Activated T-helper 9 cell treated with anti-CD3 and anti-CD28 coated beads, Interleukin-2, amount 50 U/mL, for 16 hours (primary cell): Measurements from ENCODE around the gene LRIG1.

Source experiments
- DNase-seq: peaks from one replicate; pipeline ENCODE4 v3.0.0-alpha.2; 2020; ENCODE audit warnings: low read depth

LRIG1 gene

GRCh38 chr3:66443118-66443803, 57.6 kb downstream of the LRIG1 start:
- no peak for DNase-seq

GRCh38 chr3:66442254-66443117, 58.3 kb downstream of the LRIG1 start:
- DNase-seq = no peak

GRCh38 chr3:66441692-66442091, 59.1 kb downstream of the LRIG1 start:
- DNase-seq = no peak

- no peak for DNase-seq
Measured at GRCh38 chr3:66441129-66441528, 59.7 kb downstream of the LRIG1 start.

GRCh38 chr3:66439666-66440344, 61.0 kb downstream of the LRIG1 start:
- no peak for DNase-seq

DNA sequence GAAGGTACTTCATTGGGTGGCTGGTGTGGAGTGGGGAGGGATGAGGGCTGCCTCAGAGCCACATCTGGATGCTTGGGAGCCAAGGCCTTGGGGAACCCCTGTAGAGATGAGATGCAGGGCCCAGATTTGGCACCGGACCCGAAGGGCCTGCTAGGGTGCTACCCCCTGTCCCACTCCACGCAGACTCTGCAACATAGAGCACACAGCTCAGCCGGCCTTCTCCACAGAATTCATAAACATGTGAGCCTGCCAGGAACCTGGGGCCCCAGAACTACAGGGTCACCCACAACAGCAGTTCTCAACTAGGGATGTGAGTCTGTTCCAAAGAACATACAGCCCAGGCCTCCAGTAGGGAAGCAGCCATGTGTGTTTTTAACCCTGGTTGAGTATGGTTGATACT, 62.8 kb downstream of the LRIG1 start:
- no peak for DNase-seq

DNA sequence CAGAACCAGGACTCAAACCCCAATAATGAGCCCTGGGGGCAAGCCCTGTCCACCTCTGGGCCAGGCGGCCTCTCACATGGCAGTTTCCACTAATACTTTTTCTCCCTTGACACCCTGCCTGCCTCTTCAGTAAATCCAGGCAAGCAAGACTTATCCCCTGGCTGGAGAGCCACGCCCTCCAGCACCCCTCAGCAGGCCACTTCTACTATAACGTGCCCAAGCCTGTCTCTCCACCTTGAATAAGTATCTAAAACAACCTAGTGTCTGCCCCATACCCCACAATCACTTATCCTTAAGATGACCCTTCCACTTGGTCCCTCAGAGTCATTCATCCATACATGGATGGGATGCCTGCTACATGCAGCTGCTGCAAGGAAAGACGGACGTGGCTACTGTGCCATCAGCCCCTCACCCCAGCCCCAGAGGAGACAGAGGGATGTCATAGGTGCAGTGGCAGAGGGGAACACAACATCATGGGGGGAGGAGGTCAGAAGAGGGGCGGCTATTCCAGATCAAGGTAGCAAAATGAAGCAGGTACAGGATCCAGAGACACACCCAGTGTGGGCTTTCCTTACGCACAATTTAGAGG, 63.4 kb downstream of the LRIG1 start:
- no peak for DNase-seq

GRCh38 chr3:66435989-66436388, 64.8 kb downstream of the LRIG1 start:
- DNase-seq = no peak

GRCh38 chr3:66434726-66435125, 66.1 kb downstream of the LRIG1 start:
- DNase-seq = no peak

DNA sequence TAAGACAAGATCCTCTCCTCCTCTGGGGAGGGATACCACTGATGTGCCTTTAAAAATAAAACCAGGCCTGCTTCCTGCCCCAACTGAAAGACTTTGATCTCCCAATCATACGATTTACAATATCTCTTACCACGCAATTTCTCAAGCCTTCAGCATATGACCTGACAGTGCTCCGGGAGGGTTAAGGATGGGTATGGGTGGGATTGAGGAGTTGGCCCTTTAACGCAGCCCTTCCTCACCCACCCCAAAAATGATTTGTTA, 67.4 kb downstream of the LRIG1 start:
- no peak for DNase-seq

GRCh38 chr3:66432767-66433521, 67.9 kb downstream of the LRIG1 start:
- no peak for DNase-seq

- DNase-seq = no peak
Measured at GRCh38 chr3:66432041-66432766, 68.6 kb downstream of the LRIG1 start.

DNA sequence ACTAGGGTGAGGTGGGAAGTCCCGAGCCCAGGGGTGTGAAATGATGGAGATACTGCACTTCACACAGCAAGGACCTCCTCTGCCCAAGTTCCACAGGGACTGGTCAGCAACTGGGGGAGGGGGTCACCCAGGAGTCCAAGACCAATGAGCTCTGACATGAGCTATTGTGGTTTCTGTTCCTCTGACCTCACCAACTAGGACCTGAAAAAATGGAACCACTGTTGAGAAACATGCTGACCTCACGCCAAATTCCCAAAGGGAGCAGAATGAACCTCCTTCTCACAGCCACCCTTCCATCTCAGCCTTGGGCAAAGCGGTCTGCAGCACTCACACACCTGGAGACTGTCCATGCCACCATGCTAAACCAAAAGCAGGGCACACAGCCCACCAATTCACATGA, 69.3 kb downstream of the LRIG1 start:
- no peak for DNase-seq

DNA sequence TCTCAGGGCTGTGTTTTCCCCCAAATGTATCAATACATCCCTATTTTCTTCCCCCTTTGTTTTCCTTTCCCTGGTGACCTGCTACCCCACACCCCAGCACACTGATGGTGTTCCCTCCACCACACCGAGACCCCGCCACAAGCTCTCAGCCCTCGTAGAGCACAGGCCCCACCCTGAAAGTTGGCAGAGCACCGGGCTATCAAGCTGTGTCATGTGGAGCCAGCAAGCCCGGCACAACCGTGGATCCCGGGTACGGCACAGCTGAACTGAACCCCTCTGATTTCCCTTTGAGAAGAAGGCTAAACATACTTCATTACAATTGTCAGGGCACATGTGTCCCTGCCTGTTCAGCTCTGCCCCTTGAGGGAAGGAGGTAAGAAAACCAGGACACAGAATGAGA, 69.9 kb downstream of the LRIG1 start:
- no peak for DNase-seq

DNA sequence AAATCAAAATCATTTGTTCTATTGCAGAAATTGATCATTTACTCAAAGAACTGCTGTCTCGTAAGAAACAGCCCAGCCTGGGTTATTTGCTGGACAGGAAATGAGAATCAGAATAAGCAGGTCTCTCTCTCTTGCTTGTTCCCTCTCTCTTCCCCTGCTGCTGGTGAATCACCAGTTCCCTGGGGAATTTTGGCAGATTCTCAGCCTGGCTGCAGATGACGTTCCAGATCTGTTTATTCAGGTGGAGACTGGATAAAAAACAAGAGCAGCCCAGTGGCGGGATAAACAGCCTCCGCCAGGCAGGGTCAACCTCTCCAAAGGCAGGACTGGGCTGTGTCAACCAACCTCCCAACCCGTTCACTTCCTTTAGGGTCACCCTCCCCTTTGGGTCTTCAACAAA, 72.1 kb downstream of the LRIG1 start:
- no peak for DNase-seq

- no peak for DNase-seq
Measured at GRCh38 chr3:66427951-66428474, 72.8 kb downstream of the LRIG1 start.

GRCh38 chr3:66427352-66427751, 73.5 kb downstream of the LRIG1 start:
- DNase-seq = no peak

DNA sequence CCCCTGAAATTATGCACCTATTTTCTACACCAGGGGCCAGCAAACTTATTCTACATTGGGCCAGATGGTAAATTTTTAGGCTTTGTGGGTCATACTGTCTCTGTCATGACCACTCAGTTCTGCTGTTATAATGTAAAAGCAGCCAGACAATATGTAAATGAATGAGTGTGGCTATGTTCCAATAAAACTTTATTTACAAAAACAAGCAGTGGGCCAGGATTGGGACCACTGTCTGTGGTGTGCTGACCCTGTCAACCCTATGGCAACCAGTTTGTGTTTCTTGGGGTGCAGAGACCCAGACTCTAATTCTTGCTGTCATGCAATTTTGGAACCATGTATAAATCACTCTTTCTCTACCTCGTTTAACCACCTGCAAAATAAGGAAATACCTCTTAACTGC, 74.7 kb downstream of the LRIG1 start:
- DNase-seq = no peak

GRCh38 chr3:66425576-66426114, 75.2 kb downstream of the LRIG1 start:
- DNase-seq = no peak

- no peak for DNase-seq
Measured at GRCh38 chr3:66425032-66425431, 75.8 kb downstream of the LRIG1 start.

- no peak for DNase-seq
Measured at GRCh38 chr3:66423791-66424190, 77.0 kb downstream of the LRIG1 start.
